HEK293 (cell line): ENCODE measurements around the gene ALDOA.

Experiments used
- CTCF ChIA-PET: fragments of 350-600 bp; formaldehyde crosslinking; extraction: SDS; loops from one replicate; lab custom pipeline; 2021; ENCODE audit warnings: antibody characterized with exemption; lab: Yijun Ruan, JAX
- POLR2A ChIA-PET: fragments of 300-600 bp; formaldehyde crosslinking; extraction: SDS; loops from one replicate; lab custom pipeline; 2020; ENCODE audit warnings: antibody characterized with exemption, inconsistent platforms; lab: Yijun Ruan, JAX
- H3K27ac ChIP-seq: fragments of 200-500 bp; sonication (Bioruptor generic); 2 replicates; pipeline ENCODE4 v1.5.1; 2014; ENCODE audit warnings: low read depth, low read length, control low read depth, inconsistent platforms; ENCODE audit errors: extremely low read depth
- H3K36me3 ChIP-seq, 2 experiments: fragments of 200-500 bp in 1 of 2; sonication (Bioruptor generic) in 1 of 2; 1 replicate in 1 of 2; 2 replicates in 1 of 2; pipeline ENCODE4 v1.5.1; 2014 to 2017; ENCODE audit warnings: inconsistent platforms in 2 of 2, low read length in 2 of 2; ENCODE audit not compliant: control insufficient read depth in 2 of 2, insufficient read depth in 1 of 2
- H3K4me1 ChIP-seq: fragments of 200-500 bp; sonication (Bioruptor generic); 2 replicates; pipeline ENCODE4 v1.5.1; 2014; ENCODE audit warnings: mild to moderate bottlenecking, low read length, inconsistent platforms; ENCODE audit not compliant: control insufficient read depth, insufficient read depth
- H3K4me3 ChIP-seq: 2 replicates; pipeline ENCODE4 v1.5.1; 2011; ENCODE audit warnings: low read depth, mild to moderate bottlenecking, control low read depth, low read length, moderate library complexity
- H3K9me3 ChIP-seq: fragments of 200-500 bp; sonication (Bioruptor generic); 2 replicates; pipeline ENCODE4 v1.5.1; 2014; ENCODE audit warnings: low read depth, low read length, inconsistent platforms; ENCODE audit not compliant: control insufficient read depth, insufficient read depth
- KLF1 ChIP-seq: fragments of 450-650 bp; formaldehyde crosslinking; IDR thresholded peaks from 2 replicates; pipeline ENCODE4 v1.5.1; 2016; ENCODE audit warnings: missing biosample characterization, missing genetic modification characterization
- KLF10 ChIP-seq: fragments of 450-650 bp; IDR thresholded peaks from 2 replicates; pipeline ENCODE4 v1.5.1; 2018; ENCODE audit warnings: missing biosample characterization, mild to moderate bottlenecking, missing genetic modification characterization
- KLF9 ChIP-seq: fragments of 450-650 bp; formaldehyde crosslinking; IDR thresholded peaks from 2 replicates; pipeline ENCODE4 v1.5.1; 2016; ENCODE audit warnings: missing biosample characterization, missing genetic modification characterization, low read depth
- MZF1 ChIP-seq: fragments of 450-650 bp; formaldehyde crosslinking; IDR thresholded peaks from 2 replicates; pipeline ENCODE4 v1.5.1; 2017; ENCODE audit warnings: missing biosample characterization, missing genetic modification characterization, borderline replicate concordance
- OSR2 ChIP-seq: fragments of 450-650 bp; formaldehyde crosslinking; IDR thresholded peaks from 2 replicates; pipeline ENCODE4 v1.5.1; 2016; ENCODE audit warnings: missing biosample characterization, missing genetic modification characterization
- SCRT2 ChIP-seq: fragments of 450-650 bp; formaldehyde crosslinking; IDR thresholded peaks from 2 replicates; pipeline ENCODE4 v1.5.1; 2016; ENCODE audit warnings: missing biosample characterization, missing genetic modification characterization
- YY2 ChIP-seq: fragments of 450-650 bp; formaldehyde crosslinking; IDR thresholded peaks from 2 replicates; pipeline ENCODE4 v1.5.1; 2016; ENCODE audit warnings: missing biosample characterization, missing genetic modification characterization
- ZBTB26 ChIP-seq: fragments of 450-650 bp; formaldehyde crosslinking; optimal IDR thresholded peaks from 2 replicates; pipeline ENCODE3; 2016; ENCODE audit warnings: missing biosample characterization, mild to moderate bottlenecking, missing genetic modification characterization
- ZBTB8A ChIP-seq: fragments of 450-650 bp; formaldehyde crosslinking; IDR thresholded peaks from 2 replicates; pipeline ENCODE4 v1.5.1; 2016; ENCODE audit warnings: missing biosample characterization, missing genetic modification characterization
- ZIC2 ChIP-seq: fragments of 450-650 bp; formaldehyde crosslinking; IDR thresholded peaks from 2 replicates; pipeline ENCODE4 v1.5.1; 2016; ENCODE audit warnings: missing biosample characterization, missing genetic modification characterization
- ZNF121 ChIP-seq: fragments of 450-650 bp; formaldehyde crosslinking; IDR thresholded peaks from 2 replicates; pipeline ENCODE4 v1.5.1; 2016; ENCODE audit warnings: missing biosample characterization, missing genetic modification characterization
- ZNF274 ChIP-seq, 2 experiments: fragments of 200-500 bp in 1 of 2; fragments of 450-650 bp in 1 of 2; sonication (Bioruptor generic) in 1 of 2; formaldehyde crosslinking in 1 of 2; IDR thresholded peaks; 2 replicates each; pipeline versions ENCODE4 v1.5.1 to v1.6.1; 2014 to 2016; ENCODE audit warnings: borderline replicate concordance in 1 of 2, inconsistent platforms in 1 of 2, low read length in 1 of 2, missing biosample characterization in 1 of 2, missing genetic modification characterization in 1 of 2
- ZNF391 ChIP-seq: fragments of 450-650 bp; formaldehyde crosslinking; IDR thresholded peaks from 2 replicates; pipeline ENCODE4 v1.5.1; 2016; ENCODE audit warnings: low read depth, missing biosample characterization, missing genetic modification characterization, borderline replicate concordance
- ZNF596 ChIP-seq: fragments of 450-650 bp; IDR thresholded peaks from 2 replicates; pipeline ENCODE4 v1.5.0; 2018; ENCODE audit warnings: missing biosample characterization, mild to moderate bottlenecking, missing genetic modification characterization, moderate library complexity
- ZNF600 ChIP-seq: fragments of 450-650 bp; formaldehyde crosslinking; IDR thresholded peaks from 2 replicates; pipeline ENCODE4 v1.5.1; 2016; ENCODE audit warnings: missing biosample characterization, missing genetic modification characterization
- ZNF664 ChIP-seq: fragments of 450-650 bp; formaldehyde crosslinking; IDR thresholded peaks from 2 replicates; pipeline ENCODE4 v1.5.1; 2016; ENCODE audit warnings: missing biosample characterization, missing genetic modification characterization
- ZNF670 ChIP-seq: fragments of 450-650 bp; formaldehyde crosslinking; IDR thresholded peaks from 2 replicates; pipeline ENCODE4 v1.5.1; 2016; ENCODE audit warnings: missing biosample characterization, missing genetic modification characterization, low read depth
- ZNF747 ChIP-seq: fragments of 450-650 bp; formaldehyde crosslinking; IDR thresholded peaks from 2 replicates; pipeline ENCODE4 v1.5.1; 2016; ENCODE audit warnings: missing biosample characterization, missing genetic modification characterization
- ZNF776 ChIP-seq: fragments of 450-650 bp; formaldehyde crosslinking; IDR thresholded peaks from 2 replicates; pipeline ENCODE4 v1.5.0; 2017; ENCODE audit warnings: missing biosample characterization, missing genetic modification characterization, borderline replicate concordance

The ALDOA gene

DNA sequence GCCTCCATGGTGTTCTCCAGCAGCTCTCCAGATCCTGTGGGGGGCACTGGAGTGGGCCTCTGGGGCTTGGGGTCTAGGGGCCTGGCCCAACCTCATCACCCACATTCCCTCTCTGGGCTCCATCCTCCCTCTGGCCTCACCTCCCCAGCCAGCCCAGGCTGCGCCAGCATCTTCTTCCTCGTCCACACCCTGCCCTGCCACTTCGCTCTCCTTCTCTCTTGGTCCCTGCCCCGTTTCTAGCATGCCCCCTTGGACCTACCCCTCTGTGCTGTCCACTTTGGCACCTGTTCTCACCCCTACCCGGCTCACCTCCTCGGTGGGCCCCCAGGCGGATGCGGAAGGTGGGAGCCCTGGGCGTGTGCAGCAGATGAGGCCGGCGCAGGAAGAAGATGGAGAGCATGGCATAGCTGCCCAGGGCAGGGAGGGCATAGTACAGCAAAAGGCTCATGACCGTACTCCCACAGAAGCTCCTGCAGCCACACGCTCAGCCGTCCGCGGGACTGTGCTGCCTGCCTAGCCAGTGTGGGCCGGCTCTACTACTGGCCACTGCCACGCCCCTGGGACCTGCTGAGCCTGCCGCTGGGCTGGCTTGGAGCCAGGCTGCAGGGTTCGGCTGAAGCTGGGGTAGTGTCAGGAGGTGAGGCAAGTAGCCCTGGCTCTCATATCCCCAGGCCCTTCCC is 47.6 kb downstream of the ALDOA start, which contains the start of gene GDPD3:
TSS of gene GDPD3 (minus strand) at position 507 of the 680 bp plus-strand sequence. CDS start at position 448, 59 bp downstream.
- no peaks in the 10 kb centered on the region for H3K4me1 ChIP-seq
- peaks cover 4 to 75% of the 10 kb centered on the region in 2 experiments; a peak in 2 of 3 replicates for H3K36me3 ChIP-seq
- H3K9me3 ChIP-seq, result no peaks in the 10 kb centered on the region
- ChIA-PET POLR2A (no interaction called here), CTCF (interaction anchor here (0.6 to 6.1 kb wide), 14 partner anchors 8 to 398 kb away, joined by 3 to 38 read pairs (median 4); partner anchors contain the start of gene TBX6)
- H3K27ac ChIP-seq, result no peak within 1 kb of the TSS
- H3K4me3 ChIP-seq, result no peak within 1 kb of the TSS
- 0 out of 2 replicates have a peak, but pooled peaks have one; percentile 4 for TF ChIP-seq YY2 (tag by site-specific recombination)
- TF ChIP-seq MZF1 (tag by site-specific recombination), result no peak
- TF ChIP-seq SCRT2 (tag by site-specific recombination), result 0 out of 2 replicates have a peak, but pooled peaks have one; percentile 12
- peak; percentile 30; the same call in 1 of the 2 replicates for TF ChIP-seq KLF10
- peak; percentile 7 for TF ChIP-seq ZBTB26 (tag by site-specific recombination)
- TF ChIP-seq OSR2 (tag by site-specific recombination), result peak; percentile 66; the same call in 1 of the 2 replicates
- TF ChIP-seq ZIC2 (tag by site-specific recombination), result peak; percentile 66
- TF ChIP-seq ZNF600 (tag by site-specific recombination), result peak; percentile 17; the same call in 1 of the 2 replicates
- peak; percentile 51; the same call in 1 of the 2 replicates for TF ChIP-seq KLF9 (tag by site-specific recombination)
- TF ChIP-seq ZNF776 (tag by site-specific recombination), result no peak
- TF ChIP-seq ZNF596 (tag by site-specific recombination), result no peak
- peak; percentile 4; the same call in 1 of the 2 replicates for TF ChIP-seq KLF1 (tag by site-specific recombination)
- no peak for TF ChIP-seq ZNF664 (tag by site-specific recombination)
- peak; percentile 74; the same call in 1 of the 2 replicates for TF ChIP-seq ZNF121
- no peak for TF ChIP-seq ZNF274 (IDR thresholded peaks at IDR 0.05; ENCODE audit: low read length)
- TF ChIP-seq ZNF274 (tag by site-specific recombination; IDR thresholded peaks at IDR 0.05; ENCODE audit: borderline replicate concordance), result peak; percentile 57; the same call in 1 of the 2 replicates
- peak; percentile 57; the same call in 1 of the 2 replicates for TF ChIP-seq ZNF391 (tag by site-specific recombination)
- TF ChIP-seq ZNF747 (tag by site-specific recombination), result no peak

DNA sequence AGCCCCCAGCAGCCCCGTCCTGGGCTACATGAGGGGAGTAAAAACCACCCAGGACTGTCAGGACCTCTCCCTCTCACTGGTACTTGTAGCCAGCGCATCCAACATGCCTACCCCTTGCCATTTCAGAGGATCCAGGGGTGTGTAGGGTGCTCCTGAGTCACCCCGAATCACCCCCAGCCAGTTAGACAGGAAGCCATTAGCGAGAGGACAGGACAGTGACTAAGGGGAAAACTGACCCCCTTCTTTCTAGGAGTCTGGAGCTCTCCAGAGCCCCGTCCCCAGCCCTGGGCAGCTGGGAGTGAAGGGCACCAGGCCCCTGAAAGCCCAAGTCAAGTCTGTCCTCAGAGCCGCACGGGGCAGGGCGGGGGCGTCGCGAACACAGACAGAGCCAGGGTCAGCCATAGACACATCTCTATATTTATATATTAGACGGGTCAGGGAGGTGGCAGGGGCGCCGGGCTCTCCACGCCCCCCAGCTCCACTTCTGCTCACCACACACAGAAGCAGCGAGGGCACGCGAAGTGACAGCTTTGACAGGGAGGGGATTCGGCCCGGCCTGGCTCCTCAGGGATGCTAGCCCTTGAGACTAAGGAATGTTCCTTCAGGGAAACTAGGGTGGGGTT is 48.3 kb downstream of the ALDOA start:
- Histone ChIP-seq H3K27ac (no peak overlapping the region), H3K4me1 (no peaks in the 10 kb centered on the region), H3K4me3 (no peak overlapping the region), H3K9me3 (no peaks in the 10 kb centered on the region), H3K36me3 (peaks cover 4 to 77% of the 10 kb centered on the region in 2 experiments; a peak in 2 of 3 replicates)
- CTCF ChIA-PET, result interaction anchor here (0.6 to 6.1 kb wide), 9 partner anchors 7 to 495 kb away, joined by 3 to 38 read pairs (median 5); partner anchors contain the start of gene TBX6
- peak; percentile 11; the same call in 1 of the 2 replicates for TF ChIP-seq ZBTB8A (tag by site-specific recombination)
- TF ChIP-seq ZNF670 (tag by site-specific recombination), result no peak
- POLR2A ChIA-PET, result no interaction called here
